ENCODE data around the gene AADAT.
A peak's percentile ranks its signal among the peaks of the same experiment; 100 is the strongest.

AADAT gene

GRCh38 chr4:170089274-170089667, 485 bp downstream of the AADAT start:
- Histone ChIP-seq H3K9me3 (ENCODE audit: insufficient read depth, low read depth, low read length) (no peaks in the 10 kb centered on the region), H3K4me3 (ENCODE audit: low read length) (peak overlapping the region; percentile 64), H3K4me1 (ENCODE audit: insufficient read depth, low read length) (peaks cover 17% of the 10 kb centered on the region), H3K9ac (ENCODE audit: low read depth, low read length) (peak overlapping the region; percentile 77), H3K27ac (ENCODE audit: low read depth, low read length) (0 out of 2 replicates have a peak overlapping the region, but pooled peaks have one; percentile 0), H3K27me3 (ENCODE audit: insufficient read depth, low read length) (peaks cover 6% of the 10 kb centered on the region), H3K36me3 (ENCODE audit: insufficient read depth, low read length) (peaks cover 40% of the 10 kb centered on the region)
- 2% methylated on average over 18 of the region's 18 CpGs for WGBS

GRCh38 chr4:170088716-170089115, 1.0 kb downstream of the AADAT start:
- Histone ChIP-seq H3K9ac (ENCODE audit: low read depth, low read length) (peak overlapping the region; percentile 77; the same call in 1 of the 2 replicates), H3K4me1 (ENCODE audit: insufficient read depth, low read length) (peaks cover 11% of the 10 kb centered on the region), H3K27ac (ENCODE audit: low read depth, low read length) (no peak overlapping the region), H3K27me3 (ENCODE audit: insufficient read depth, low read length) (peaks cover 6% of the 10 kb centered on the region), H3K9me3 (ENCODE audit: insufficient read depth, low read depth, low read length) (no peaks in the 10 kb centered on the region), H3K36me3 (ENCODE audit: insufficient read depth, low read length) (peaks cover 44% of the 10 kb centered on the region), H3K4me3 (ENCODE audit: low read length) (peak overlapping the region; percentile 64)
- 37% methylated on average over 2 of the region's 2 CpGs for WGBS

- no peak overlapping the region for H3K4me3 ChIP-seq (ENCODE audit: low read length)
- H3K9ac ChIP-seq (ENCODE audit: low read depth, low read length), result no peak overlapping the region
- WGBS, result 70% methylated on average over 4 of the region's 4 CpGs
- H3K36me3 ChIP-seq (ENCODE audit: insufficient read depth, low read length), result peaks cover 56% of the 10 kb centered on the region
- no peak overlapping the region for H3K27ac ChIP-seq (ENCODE audit: low read depth, low read length)
- H3K27me3 ChIP-seq (ENCODE audit: insufficient read depth, low read length), result peaks cover 6% of the 10 kb centered on the region
- H3K4me1 ChIP-seq (ENCODE audit: insufficient read depth, low read length), result peaks cover 11% of the 10 kb centered on the region
- no peaks in the 10 kb centered on the region for H3K9me3 ChIP-seq (ENCODE audit: insufficient read depth, low read depth, low read length)
Observed at GRCh38 chr4:170087163-170087700, 2.5 kb downstream of the AADAT start.

GRCh38 chr4:170083541-170083940, 6.2 kb downstream of the AADAT start:
- Histone ChIP-seq H3K4me3 (ENCODE audit: low read length) (no peak overlapping the region), H3K27me3 (ENCODE audit: insufficient read depth, low read length) (no peaks in the 10 kb centered on the region), H3K4me1 (ENCODE audit: insufficient read depth, low read length) (peaks cover under 1% of the 10 kb centered on the region; the same call in 1 of the 2 replicates), H3K36me3 (ENCODE audit: insufficient read depth, low read length) (peaks cover 83% of the 10 kb centered on the region), H3K9ac (ENCODE audit: low read depth, low read length) (no peak overlapping the region), H3K9me3 (ENCODE audit: insufficient read depth, low read depth, low read length) (no peaks in the 10 kb centered on the region), H3K27ac (ENCODE audit: low read depth, low read length) (no peak overlapping the region)
- WGBS, result 80% methylated on average over 1 of the region's 2 CpGs

GRCh38 chr4:170080496-170080895, 9.3 kb downstream of the AADAT start:
- Histone ChIP-seq H3K9me3 (ENCODE audit: insufficient read depth, low read depth, low read length) (no peaks in the 10 kb centered on the region), H3K4me1 (ENCODE audit: insufficient read depth, low read length) (no peaks in the 10 kb centered on the region), H3K4me3 (ENCODE audit: low read length) (no peak overlapping the region), H3K9ac (ENCODE audit: low read depth, low read length) (no peak overlapping the region), H3K36me3 (ENCODE audit: insufficient read depth, low read length) (peaks cover 86% of the 10 kb centered on the region), H3K27ac (ENCODE audit: low read depth, low read length) (no peak overlapping the region), H3K27me3 (ENCODE audit: insufficient read depth, low read length) (no peaks in the 10 kb centered on the region)
- WGBS, result 90% methylated on average over 3 of the region's 3 CpGs

- H3K4me3 ChIP-seq (ENCODE audit: low read length), result no peak overlapping the region
- H3K27ac ChIP-seq (ENCODE audit: low read depth, low read length), result no peak overlapping the region
- no peak overlapping the region for H3K9ac ChIP-seq (ENCODE audit: low read depth, low read length)
- H3K36me3 ChIP-seq (ENCODE audit: insufficient read depth, low read length), result peaks cover 84% of the 10 kb centered on the region
- H3K27me3 ChIP-seq (ENCODE audit: insufficient read depth, low read length), result no peaks in the 10 kb centered on the region
- H3K9me3 ChIP-seq (ENCODE audit: insufficient read depth, low read depth, low read length), result no peaks in the 10 kb centered on the region
- peaks cover 3% of the 10 kb centered on the region for H3K4me1 ChIP-seq (ENCODE audit: insufficient read depth, low read length)
- 92% methylated on average over 2 of the region's 2 CpGs for WGBS
Observed at GRCh38 chr4:170079981-170080380, 9.8 kb downstream of the AADAT start.

GRCh38 chr4:170071196-170071595, 18.6 kb downstream of the AADAT start:
- H3K4me3 ChIP-seq (ENCODE audit: low read length), result no peak overlapping the region
- H3K4me1 ChIP-seq (ENCODE audit: insufficient read depth, low read length), result peaks cover 8% of the 10 kb centered on the region
- no peak overlapping the region for H3K9ac ChIP-seq (ENCODE audit: low read depth, low read length)
- H3K27ac ChIP-seq (ENCODE audit: low read depth, low read length), result no peak overlapping the region
- H3K36me3 ChIP-seq (ENCODE audit: insufficient read depth, low read length), result peaks cover 78% of the 10 kb centered on the region
- H3K9me3 ChIP-seq (ENCODE audit: insufficient read depth, low read depth, low read length), result no peaks in the 10 kb centered on the region
- H3K27me3 ChIP-seq (ENCODE audit: insufficient read depth, low read length), result no peaks in the 10 kb centered on the region
- 93% methylated on average over 6 of the region's 6 CpGs for WGBS

GRCh38 chr4:170068438-170069128, 21.2 kb downstream of the AADAT start:
- no peaks in the 10 kb centered on the region for H3K27me3 ChIP-seq (ENCODE audit: insufficient read depth, low read length)
- 98% methylated on average over 7 of the region's 8 CpGs for WGBS
- no peaks in the 10 kb centered on the region for H3K9me3 ChIP-seq (ENCODE audit: insufficient read depth, low read depth, low read length)
- peaks cover 78% of the 10 kb centered on the region for H3K36me3 ChIP-seq (ENCODE audit: insufficient read depth, low read length)
- H3K9ac ChIP-seq (ENCODE audit: low read depth, low read length), result no peak overlapping the region
- H3K27ac ChIP-seq (ENCODE audit: low read depth, low read length), result no peak overlapping the region
- H3K4me3 ChIP-seq (ENCODE audit: low read length), result no peak overlapping the region
- no peaks in the 10 kb centered on the region for H3K4me1 ChIP-seq (ENCODE audit: insufficient read depth, low read length)

GRCh38 chr4:170059421-170059820, 30.3 kb downstream of the AADAT start:
- peaks cover 58% of the 10 kb centered on the region for H3K36me3 ChIP-seq (ENCODE audit: insufficient read depth, low read length)
- no peak overlapping the region for H3K9ac ChIP-seq (ENCODE audit: low read depth, low read length)
- 83% methylated on average over 2 of the region's 4 CpGs for WGBS

GRCh38 chr4:170058826-170059225, 30.9 kb downstream of the AADAT start:
- H3K27ac ChIP-seq (ENCODE audit: low read depth, low read length), result no peak overlapping the region
- WGBS, result 92% methylated on average over 2 of the region's 2 CpGs
- H3K9me3 ChIP-seq (ENCODE audit: insufficient read depth, low read depth, low read length), result no peaks in the 10 kb centered on the region
- H3K4me1 ChIP-seq (ENCODE audit: insufficient read depth, low read length), result no peaks in the 10 kb centered on the region
- peaks cover 54% of the 10 kb centered on the region for H3K36me3 ChIP-seq (ENCODE audit: insufficient read depth, low read length)
- no peak overlapping the region for H3K4me3 ChIP-seq (ENCODE audit: low read length)
- no peaks in the 10 kb centered on the region for H3K27me3 ChIP-seq (ENCODE audit: insufficient read depth, low read length)
- H3K9ac ChIP-seq (ENCODE audit: low read depth, low read length), result no peak overlapping the region

More at GRCh38 chr4:170059421-170059820, 30.3 kb downstream of the AADAT start:
- Histone ChIP-seq H3K4me1 (ENCODE audit: insufficient read depth, low read length) (no peaks in the 10 kb centered on the region), H3K4me3 (ENCODE audit: low read length) (no peak overlapping the region), H3K27me3 (ENCODE audit: insufficient read depth, low read length) (no peaks in the 10 kb centered on the region), H3K9me3 (ENCODE audit: insufficient read depth, low read depth, low read length) (no peaks in the 10 kb centered on the region), H3K27ac (ENCODE audit: low read depth, low read length) (no peak overlapping the region)

- WGBS, result 90% methylated on average over 4 of the region's 4 CpGs
- Histone ChIP-seq H3K36me3 (ENCODE audit: insufficient read depth, low read length) (peaks cover 46% of the 10 kb centered on the region), H3K9ac (ENCODE audit: low read depth, low read length) (no peak overlapping the region), H3K4me3 (ENCODE audit: low read length) (no peak overlapping the region), H3K27ac (ENCODE audit: low read depth, low read length) (no peak overlapping the region), H3K27me3 (ENCODE audit: insufficient read depth, low read length) (no peaks in the 10 kb centered on the region), H3K9me3 (ENCODE audit: insufficient read depth, low read depth, low read length) (no peaks in the 10 kb centered on the region), H3K4me1 (ENCODE audit: insufficient read depth, low read length) (no peaks in the 10 kb centered on the region)
Observed at GRCh38 chr4:170057866-170058265, 31.9 kb downstream of the AADAT start.

All from HUES64 (cell line).